Hindlimb muscle (tissue), 1 donor: ENCODE measurements around the gene DNMT3A. TPM values are rescaled to one million over a fixed set of nuclear protein-coding genes. Genes with fewer than 3 reads are reported as not detected.
"Not testable (repeated sequence)": the region's sequence is repeated elsewhere in the genome, so short reads cannot be mapped to it uniquely, and the experiment has no call there.

ENCODE experiments used
- DNase-seq: peaks from one replicate; pipeline ENCODE4 v3.0.0-alpha.2; 2013
- polyA plus RNA-seq: library from polyadenylated mRNA; unstranded; fragments of 120-200 nt; gene quantifications from one replicate; pipeline ENCODE4 v1.2.1, GENCODE V29; 2013; ENCODE audit not compliant: insufficient read length

Gene DNMT3A
- polyA plus RNA-seq, 1 donor: 69.9 TPM

- DNase-seq: no peak
Measured at GRCh38 chr2:25232248-25232825, 109.4 kb downstream of the DNMT3A start.

- no peak for DNase-seq
Measured at GRCh38 chr2:25230948-25231311, 110.8 kb downstream of the DNMT3A start.

- DNase-seq: no peak
Measured at GRCh38 chr2:25230198-25230947, 111.4 kb downstream of the DNMT3A start.

- no peak for DNase-seq
Measured at GRCh38 chr2:25229279-25230197, 112.2 kb downstream of the DNMT3A start.

GRCh38 chr2:25228848-25229278, 112.9 kb downstream of the DNMT3A start:
- peak; percentile 82 for DNase-seq

GRCh38 chr2:25227576-25227975, 114.1 kb downstream of the DNMT3A start:
- DNase-seq: no peak

- DNase-seq: no peak
Measured at GRCh38 chr2:25226827-25227226, 114.9 kb downstream of the DNMT3A start.

- DNase-seq: no peak
Measured at GRCh38 chr2:25222477-25223121, 119.1 kb downstream of the DNMT3A start.

- no peak for DNase-seq
Measured at GRCh38 chr2:25221579-25221978, 120.1 kb downstream of the DNMT3A start.

- DNase-seq: no peak
Measured at GRCh38 chr2:25220313-25220712, 121.4 kb downstream of the DNMT3A start.

GRCh38 chr2:25219621-25220020, 122.1 kb downstream of the DNMT3A start:
- no peak for DNase-seq

- no peak for DNase-seq
Measured at GRCh38 chr2:25218100-25218499, 123.6 kb downstream of the DNMT3A start.

- peak; percentile 93 for DNase-seq
Measured at GRCh38 chr2:25215948-25216679, 125.6 kb downstream of the DNMT3A start.

- no peak for DNase-seq
Measured at GRCh38 chr2:25215232-25215631, 126.5 kb downstream of the DNMT3A start.

GRCh38 chr2:25213229-25213628, 128.5 kb downstream of the DNMT3A start:
- no peak for DNase-seq

- DNase-seq: not testable (repeated sequence)
Measured at GRCh38 chr2:25210923-25211322, 130.8 kb downstream of the DNMT3A start.

GRCh38 chr2:25207078-25207545, 134.6 kb downstream of the DNMT3A start:
- no peak for DNase-seq

GRCh38 chr2:25204190-25204838, 137.4 kb downstream of the DNMT3A start:
- DNase-seq: no peak

GRCh38 chr2:25202275-25202674, 139.4 kb downstream of the DNMT3A start:
- DNase-seq: no peak

GRCh38 chr2:25201794-25202193, 139.9 kb downstream of the DNMT3A start:
- no peak for DNase-seq

- DNase-seq: no peak
Measured at GRCh38 chr2:25201265-25201664, 140.5 kb downstream of the DNMT3A start.
